ENCODE data around the gene OXT.

OXT gene

GRCh38 chr20:3105256-3106137, 34.1 kb downstream of the OXT start:
- Histone ChIP-seq H3K4ac (ENCODE audit: low read length) (no peak overlapping the region), H4K91ac (ENCODE audit: low read depth, low read length, poor library complexity) (no peak overlapping the region), H2BK5ac (ENCODE audit: low read length) (no peak overlapping the region), H2BK12ac (ENCODE audit: low read length) (no peak overlapping the region), H3K27ac (replicated peaks; ENCODE audit: low read length) (no peak overlapping the region), H3K27me3 (ENCODE audit: control insufficient read depth in 3 of 3, insufficient read depth in 3 of 3, low read depth in 1 of 3, low read length in 3 of 3) (no peaks in the 10 kb centered on the region), H3K14ac (ENCODE audit: low read length) (no peak overlapping the region), H2BK120ac (ENCODE audit: low read depth, low read length) (no peak overlapping the region), H3K36me3 (replicated peaks in 1 of 2; ENCODE audit: control insufficient read depth in 2 of 2, insufficient read depth in 2 of 2, low read length in 2 of 2) (peaks cover 3 to 13% of the 10 kb centered on the region in 2 donors), H2AFZ (ENCODE audit: low read length) (no peak overlapping the region), H2AK5ac (ENCODE audit: low read depth, low read length) (peak overlapping the region; percentile 22), H4K8ac (ENCODE audit: low read depth, low read length) (no peak overlapping the region), H3K4me3 (ENCODE audit: low read length in 2 of 2) (no peak overlapping the region), H3K9ac (ENCODE audit: low read depth, low read length, poor library complexity) (no peak overlapping the region), H2BK15ac (ENCODE audit: low read length) (no peak overlapping the region), H3K23ac (ENCODE audit: low read depth, low read length, poor library complexity) (no peak overlapping the region), H3K4me2 (ENCODE audit: insufficient read depth, low read length, poor library complexity, severe bottlenecking) (no peak overlapping the region), H3K4me1 (ENCODE audit: control insufficient read depth in 2 of 2, insufficient read depth in 1 of 2, low read depth in 1 of 2, low read length in 2 of 2) (peaks cover 2 to 7% of the 10 kb centered on the region in 2 donors), H3K18ac (ENCODE audit: low read length) (no peak overlapping the region), H3K79me1 (ENCODE audit: low read depth, low read length) (no peaks in the 10 kb centered on the region), H3K9me3 (replicated peaks in 1 of 2; ENCODE audit: control insufficient read depth in 2 of 2, insufficient read depth in 1 of 2, low read depth in 1 of 2, low read length in 2 of 2) (no peaks in the 10 kb centered on the region)
- WGBS, 2 donors (ENCODE audit: extremely low coverage in 2 of 2, insufficient read length in 2 of 2, insufficient replicate concordance in 1 of 2): no CpG with 5 or more reads among the region's 18 CpGs
- DNase-seq (ENCODE audit: low spot score): no peak

GRCh38 chr20:3106185-3106584, 34.8 kb downstream of the OXT start:
- no peak for DNase-seq (ENCODE audit: low spot score)
- H3K27me3 ChIP-seq (ENCODE audit: control insufficient read depth in 3 of 3, insufficient read depth in 3 of 3, low read depth in 1 of 3, low read length in 3 of 3): no peaks in the 10 kb centered on the region
- H3K27ac ChIP-seq (replicated peaks; ENCODE audit: low read length): no peak overlapping the region
- no peak overlapping the region for H2BK12ac ChIP-seq (ENCODE audit: low read length)
- peaks cover 3 to 13% of the 10 kb centered on the region in 2 donors for H3K36me3 ChIP-seq (replicated peaks in 1 of 2; ENCODE audit: control insufficient read depth in 2 of 2, insufficient read depth in 2 of 2, low read length in 2 of 2)
- no peak overlapping the region for H3K9ac ChIP-seq (ENCODE audit: low read depth, low read length, poor library complexity)
- no peak overlapping the region for H2BK15ac ChIP-seq (ENCODE audit: low read length)
- H4K8ac ChIP-seq (ENCODE audit: low read depth, low read length): no peak overlapping the region
- no peaks in the 10 kb centered on the region for H3K79me1 ChIP-seq (ENCODE audit: low read depth, low read length)
- H2AFZ ChIP-seq (ENCODE audit: low read length): no peak overlapping the region
- no peaks in the 10 kb centered on the region for H3K9me3 ChIP-seq (replicated peaks in 1 of 2; ENCODE audit: control insufficient read depth in 2 of 2, insufficient read depth in 1 of 2, low read depth in 1 of 2, low read length in 2 of 2)
- H3K18ac ChIP-seq (ENCODE audit: low read length): no peak overlapping the region
- WGBS, 2 donors (ENCODE audit: extremely low coverage in 2 of 2, insufficient read length in 2 of 2, insufficient replicate concordance in 1 of 2): no CpG with 5 or more reads among the region's 3 CpGs
- no peak overlapping the region for H3K23ac ChIP-seq (ENCODE audit: low read depth, low read length, poor library complexity)
- no peak overlapping the region for H4K91ac ChIP-seq (ENCODE audit: low read depth, low read length, poor library complexity)
- H3K4me3 ChIP-seq (ENCODE audit: low read length in 2 of 2): no peak overlapping the region
- no peak overlapping the region for H3K14ac ChIP-seq (ENCODE audit: low read length)
- no peak overlapping the region for H2AK5ac ChIP-seq (ENCODE audit: low read depth, low read length)
- H2BK120ac ChIP-seq (ENCODE audit: low read depth, low read length): no peak overlapping the region
- H3K4ac ChIP-seq (ENCODE audit: low read length): no peak overlapping the region
- H3K4me1 ChIP-seq (ENCODE audit: control insufficient read depth in 2 of 2, insufficient read depth in 1 of 2, low read depth in 1 of 2, low read length in 2 of 2): peaks cover 2 to 7% of the 10 kb centered on the region in 2 donors
- H2BK5ac ChIP-seq (ENCODE audit: low read length): no peak overlapping the region
- H3K4me2 ChIP-seq (ENCODE audit: insufficient read depth, low read length, poor library complexity, severe bottlenecking): no peak overlapping the region

- Histone ChIP-seq H3K9me3 (replicated peaks in 1 of 2; ENCODE audit: control insufficient read depth in 2 of 2, insufficient read depth in 1 of 2, low read depth in 1 of 2, low read length in 2 of 2) (no peaks in the 10 kb centered on the region), H2AK5ac (ENCODE audit: low read depth, low read length) (peak overlapping the region; percentile 9), H3K14ac (ENCODE audit: low read length) (peak overlapping the region; percentile 49), H4K8ac (ENCODE audit: low read depth, low read length) (no peak overlapping the region), H3K36me3 (replicated peaks in 1 of 2; ENCODE audit: control insufficient read depth in 2 of 2, insufficient read depth in 2 of 2, low read length in 2 of 2) (peaks cover 3 to 13% of the 10 kb centered on the region in 2 donors), H3K18ac (ENCODE audit: low read length) (peak overlapping the region; percentile 4), H3K4me1 (ENCODE audit: control insufficient read depth in 2 of 2, insufficient read depth in 1 of 2, low read depth in 1 of 2, low read length in 2 of 2) (peaks cover 2 to 7% of the 10 kb centered on the region in 2 donors), H2BK12ac (ENCODE audit: low read length) (no peak overlapping the region), H3K27me3 (ENCODE audit: control insufficient read depth in 3 of 3, insufficient read depth in 3 of 3, low read depth in 1 of 3, low read length in 3 of 3) (no peaks in the 10 kb centered on the region), H3K79me1 (ENCODE audit: low read depth, low read length) (no peaks in the 10 kb centered on the region), H2AFZ (ENCODE audit: low read length) (no peak overlapping the region), H3K23ac (ENCODE audit: low read depth, low read length, poor library complexity) (no peak overlapping the region), H2BK5ac (ENCODE audit: low read length) (no peak overlapping the region), H4K91ac (ENCODE audit: low read depth, low read length, poor library complexity) (no peak overlapping the region), H3K9ac (ENCODE audit: low read depth, low read length, poor library complexity) (no peak overlapping the region), H3K4me2 (ENCODE audit: insufficient read depth, low read length, poor library complexity, severe bottlenecking) (no peak overlapping the region), H3K27ac (replicated peaks; ENCODE audit: low read length) (no peak overlapping the region), H2BK15ac (ENCODE audit: low read length) (no peak overlapping the region), H2BK120ac (ENCODE audit: low read depth, low read length) (no peak overlapping the region), H3K4ac (ENCODE audit: low read length) (no peak overlapping the region), H3K4me3 (ENCODE audit: low read length in 2 of 2) (no peak overlapping the region)
- no peak for DNase-seq (ENCODE audit: low spot score)
- no CpG with 5 or more reads among the region's 14 CpGs for WGBS, 2 donors (ENCODE audit: extremely low coverage in 2 of 2, insufficient read length in 2 of 2, insufficient replicate concordance in 1 of 2)
Measured at GRCh38 chr20:3106658-3107463, 35.4 kb downstream of the OXT start.

- Histone ChIP-seq H2AFZ (ENCODE audit: low read length) (no peak overlapping the region), H2BK15ac (ENCODE audit: low read length) (no peak overlapping the region), H2BK5ac (ENCODE audit: low read length) (no peak overlapping the region), H3K9ac (ENCODE audit: low read depth, low read length, poor library complexity) (no peak overlapping the region), H3K4me1 (ENCODE audit: control insufficient read depth in 2 of 2, insufficient read depth in 1 of 2, low read depth in 1 of 2, low read length in 2 of 2) (peaks cover 2 to 7% of the 10 kb centered on the region in 2 donors), H2BK120ac (ENCODE audit: low read depth, low read length) (no peak overlapping the region), H3K27ac (replicated peaks; ENCODE audit: low read length) (no peak overlapping the region), H3K18ac (ENCODE audit: low read length) (peak overlapping the region; percentile 4), H2AK5ac (ENCODE audit: low read depth, low read length) (no peak overlapping the region), H4K91ac (ENCODE audit: low read depth, low read length, poor library complexity) (no peak overlapping the region), H3K27me3 (ENCODE audit: control insufficient read depth in 3 of 3, insufficient read depth in 3 of 3, low read depth in 1 of 3, low read length in 3 of 3) (no peaks in the 10 kb centered on the region), H3K4ac (ENCODE audit: low read length) (no peak overlapping the region), H3K9me3 (replicated peaks in 1 of 2; ENCODE audit: control insufficient read depth in 2 of 2, insufficient read depth in 1 of 2, low read depth in 1 of 2, low read length in 2 of 2) (no peaks in the 10 kb centered on the region), H3K4me3 (ENCODE audit: low read length in 2 of 2) (no peak overlapping the region), H3K79me1 (ENCODE audit: low read depth, low read length) (no peaks in the 10 kb centered on the region), H3K36me3 (replicated peaks in 1 of 2; ENCODE audit: control insufficient read depth in 2 of 2, insufficient read depth in 2 of 2, low read length in 2 of 2) (peaks cover 3 to 13% of the 10 kb centered on the region in 2 donors), H2BK12ac (ENCODE audit: low read length) (no peak overlapping the region), H3K14ac (ENCODE audit: low read length) (no peak overlapping the region), H3K23ac (ENCODE audit: low read depth, low read length, poor library complexity) (no peak overlapping the region), H3K4me2 (ENCODE audit: insufficient read depth, low read length, poor library complexity, severe bottlenecking) (no peak overlapping the region), H4K8ac (ENCODE audit: low read depth, low read length) (no peak overlapping the region)
- DNase-seq (ENCODE audit: low spot score): no peak
- no CpG with 5 or more reads among the region's 12 CpGs for WGBS, 2 donors (ENCODE audit: extremely low coverage in 2 of 2, insufficient read length in 2 of 2, insufficient replicate concordance in 1 of 2)
Measured at GRCh38 chr20:3107464-3108025, 36.1 kb downstream of the OXT start.

All from neuronal stem cell (in vitro differentiated cells).